Vagina (tissue), 2 donors: ENCODE measurements around the gene PIGK.

Experiments
- POLR2AphosphoS5 ChIP-seq, 2 donors: sonication (generic); formaldehyde crosslinking; IDR thresholded peaks; one replicate each; pipeline ENCODE4 v1.9.0; 2017; ENCODE audit warnings: antibody characterized with exemption in 2 of 2, mild to moderate bottlenecking in 2 of 2, low read depth in 1 of 2; ENCODE audit not compliant: insufficient read depth in 1 of 2
- TF ChIP-seq, protein P1 (sequence below), 3 experiments: fragments of 450-650 bp in 2 of 3; fragments of 200-600 bp in 1 of 3; sonication (generic) in 1 of 3; IDR thresholded peaks; one replicate each; pipeline ENCODE4 v1.5.1; 2017 to 2019; ENCODE audit warnings: antibody characterized with exemption in 3 of 3, mild to moderate bottlenecking in 2 of 3, moderate library complexity in 2 of 3

DNA sequence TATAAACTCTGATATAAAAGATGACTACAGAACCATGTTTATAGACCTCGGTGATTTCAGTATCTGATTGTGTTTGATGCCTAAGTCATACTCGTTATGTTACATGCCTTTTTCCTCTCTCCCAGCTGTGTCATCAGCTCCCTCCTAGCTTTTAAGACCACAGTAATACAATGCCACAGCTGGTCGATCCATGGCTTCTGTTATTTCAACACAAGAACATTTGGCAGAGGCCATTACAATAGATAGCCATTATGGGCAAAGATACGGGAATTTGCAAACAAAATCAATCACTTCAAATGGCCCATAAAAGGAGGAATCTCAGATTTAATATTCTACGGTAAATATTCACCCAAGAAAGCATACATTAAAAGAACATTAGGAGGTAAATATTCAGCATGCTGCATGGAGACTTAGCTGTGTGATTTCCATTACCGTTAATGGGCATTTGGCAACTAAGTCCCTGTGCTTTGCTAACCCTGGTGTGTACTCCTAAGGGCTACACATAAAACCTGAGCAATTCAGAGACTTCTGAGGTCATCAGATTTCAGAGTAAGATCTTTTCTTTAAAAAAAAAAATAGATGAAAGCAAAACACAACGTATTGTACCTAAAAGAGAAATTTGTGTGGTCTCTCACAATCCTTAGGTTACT is 153.4 kb downstream of the PIGK start:
- TF ChIP-seq, protein P1, sequence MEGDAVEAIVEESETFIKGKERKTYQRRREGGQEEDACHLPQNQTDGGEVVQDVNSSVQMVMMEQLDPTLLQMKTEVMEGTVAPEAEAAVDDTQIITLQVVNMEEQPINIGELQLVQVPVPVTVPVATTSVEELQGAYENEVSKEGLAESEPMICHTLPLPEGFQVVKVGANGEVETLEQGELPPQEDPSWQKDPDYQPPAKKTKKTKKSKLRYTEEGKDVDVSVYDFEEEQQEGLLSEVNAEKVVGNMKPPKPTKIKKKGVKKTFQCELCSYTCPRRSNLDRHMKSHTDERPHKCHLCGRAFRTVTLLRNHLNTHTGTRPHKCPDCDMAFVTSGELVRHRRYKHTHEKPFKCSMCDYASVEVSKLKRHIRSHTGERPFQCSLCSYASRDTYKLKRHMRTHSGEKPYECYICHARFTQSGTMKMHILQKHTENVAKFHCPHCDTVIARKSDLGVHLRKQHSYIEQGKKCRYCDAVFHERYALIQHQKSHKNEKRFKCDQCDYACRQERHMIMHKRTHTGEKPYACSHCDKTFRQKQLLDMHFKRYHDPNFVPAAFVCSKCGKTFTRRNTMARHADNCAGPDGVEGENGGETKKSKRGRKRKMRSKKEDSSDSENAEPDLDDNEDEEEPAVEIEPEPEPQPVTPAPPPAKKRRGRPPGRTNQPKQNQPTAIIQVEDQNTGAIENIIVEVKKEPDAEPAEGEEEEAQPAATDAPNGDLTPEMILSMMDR (IDR thresholded peaks at IDR 0.05): no peak
- no peak for TF ChIP-seq POLR2AphosphoS5 (IDR thresholded peaks at IDR 0.05; ENCODE audit: insufficient read depth in 1 of 2, low read depth in 1 of 2)
